ENCODE data around the gene PCDHGB4.
"Not testable (repeated sequence)": the region's sequence is repeated elsewhere in the genome, so short reads cannot be mapped to it uniquely, and the experiment has no call there.

Gene PCDHGB4

DNA sequence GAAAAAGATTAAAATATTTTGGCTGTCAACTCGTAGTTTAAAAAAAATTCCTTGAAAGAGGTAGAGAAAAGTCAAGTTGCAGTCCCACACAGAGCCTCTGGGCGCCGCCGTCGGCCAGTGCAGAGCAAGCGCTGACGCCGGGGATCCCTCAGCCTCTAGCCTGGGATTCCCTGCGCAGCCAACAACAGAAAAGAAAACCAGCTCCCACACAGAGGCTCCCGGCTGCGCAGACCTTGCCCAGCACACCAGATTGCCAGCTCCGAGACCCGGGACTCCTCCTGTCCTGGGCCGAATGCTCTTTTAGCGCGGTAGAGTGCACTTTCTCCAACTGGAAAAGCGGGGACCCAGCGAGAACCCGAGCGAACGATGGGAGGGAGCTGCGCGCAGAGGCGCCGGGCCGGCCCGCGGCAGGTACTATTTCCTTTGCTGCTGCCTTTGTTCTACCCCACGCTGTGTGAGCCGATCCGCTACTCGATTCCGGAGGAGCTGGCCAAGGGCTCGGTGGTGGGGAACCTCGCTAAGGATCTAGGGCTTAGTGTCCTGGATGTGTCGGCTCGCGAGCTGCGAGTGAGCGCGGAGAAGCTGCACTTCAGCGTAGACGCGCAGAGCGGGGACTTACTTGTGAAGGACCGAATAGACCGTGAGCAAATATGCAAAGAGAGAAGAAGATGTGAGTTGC lies 30.1 kb downstream of the PCDHGB4 start, which contains the start of gene PCDHGB7:
PCDHGB7 (plus strand) TSS at position 184 of the 679 bp plus-strand sequence; CDS start at position 367, 183 bp downstream.
- H3K9me3 ChIP-seq (ENCODE audit: low read length), result peaks cover 67% of the 10 kb centered on the region
- not testable (repeated sequence) for H2AFZ ChIP-seq (ENCODE audit: low read depth, low read length); H3K27me3 ChIP-seq (ENCODE audit: insufficient read depth, low read length); H3K4me1 ChIP-seq (ENCODE audit: insufficient read depth, low read length)
- H3K36me3 ChIP-seq (ENCODE audit: insufficient read depth, low read length), result peaks cover 36% of the 10 kb centered on the region
- peak within 1 kb of the TSS; percentile 46 for H3K4me3 ChIP-seq (ENCODE audit: low read length)

DNA sequence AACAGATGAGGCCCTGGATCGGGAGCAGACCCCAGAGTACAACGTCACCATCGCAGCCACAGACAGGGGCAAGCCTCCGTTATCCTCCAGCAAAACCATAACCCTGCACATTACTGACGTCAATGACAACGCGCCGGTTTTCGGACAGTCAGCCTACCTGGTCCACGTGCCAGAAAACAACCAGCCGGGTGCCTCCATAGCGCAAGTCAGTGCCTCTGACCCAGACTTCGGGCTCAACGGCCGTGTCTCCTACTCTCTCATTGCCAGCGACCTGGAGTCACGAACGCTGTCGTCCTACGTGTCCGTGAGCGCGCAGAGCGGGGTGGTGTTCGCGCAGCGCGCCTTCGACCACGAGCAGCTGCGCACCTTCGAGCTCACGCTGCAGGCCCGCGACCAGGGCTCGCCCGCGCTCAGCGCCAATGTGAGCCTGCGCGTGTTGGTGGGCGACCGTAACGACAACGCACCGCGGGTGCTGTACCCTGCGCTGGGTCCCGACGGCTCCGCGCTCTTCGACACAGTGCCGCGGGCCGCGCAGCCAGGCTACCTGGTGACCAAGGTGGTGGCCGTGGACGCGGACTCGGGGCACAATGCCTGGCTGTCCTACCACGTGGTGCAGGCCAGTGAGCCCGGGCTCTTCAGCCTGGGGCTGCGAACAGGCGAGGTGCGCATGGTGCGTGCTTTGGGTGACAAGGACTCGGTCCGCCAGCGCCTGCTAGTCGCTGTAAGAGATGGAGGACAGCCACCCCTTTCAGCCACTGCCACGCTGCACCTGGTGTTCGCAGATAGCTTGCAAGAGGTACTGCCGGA lies 31.8 kb downstream of the PCDHGB4 start:
- H2AFZ ChIP-seq (ENCODE audit: low read depth, low read length), result no peak overlapping the region
- no peak overlapping the region for H3K4me3 ChIP-seq (ENCODE audit: low read length)
- H3K9me3 ChIP-seq (ENCODE audit: low read length), result peaks cover 68% of the 10 kb centered on the region
- no peaks in the 10 kb centered on the region for H3K27me3 ChIP-seq (ENCODE audit: insufficient read depth, low read length)
- H3K36me3 ChIP-seq (ENCODE audit: insufficient read depth, low read length), result peaks cover 35% of the 10 kb centered on the region
- H3K4me1 ChIP-seq (ENCODE audit: insufficient read depth, low read length), result no peaks in the 10 kb centered on the region

GRCh38 chr5:141420855-141421488 lies 33.5 kb downstream of the PCDHGB4 start, which contains the start of gene PCDHGA11:
Gene PCDHGA11 (plus strand): TSS chr5:141421051. CDS start chr5:141421228, 177 bp downstream.
- H3K4me1 ChIP-seq (ENCODE audit: insufficient read depth, low read length), result no peaks in the 10 kb centered on the region
- H3K4me3 ChIP-seq (ENCODE audit: low read length), result no peak within 1 kb of the TSS
- peaks cover 36% of the 10 kb centered on the region for H3K36me3 ChIP-seq (ENCODE audit: insufficient read depth, low read length)
- no peak within 1 kb of the TSS for H2AFZ ChIP-seq (ENCODE audit: low read depth, low read length)
- peaks cover 62% of the 10 kb centered on the region for H3K9me3 ChIP-seq (ENCODE audit: low read length)
- H3K27me3 ChIP-seq (ENCODE audit: insufficient read depth, low read length), result no peaks in the 10 kb centered on the region

GRCh38 chr5:141421489-141421855 lies 34.0 kb downstream of the PCDHGB4 start:
- Histone ChIP-seq H2AFZ (ENCODE audit: low read depth, low read length) (no peak overlapping the region), H3K36me3 (ENCODE audit: insufficient read depth, low read length) (peaks cover 40% of the 10 kb centered on the region), H3K9me3 (ENCODE audit: low read length) (peaks cover 65% of the 10 kb centered on the region), H3K4me1 (ENCODE audit: insufficient read depth, low read length) (no peaks in the 10 kb centered on the region), H3K27me3 (ENCODE audit: insufficient read depth, low read length) (no peaks in the 10 kb centered on the region), H3K4me3 (ENCODE audit: low read length) (no peak overlapping the region)

GRCh38 chr5:141422742-141423291 lies 35.3 kb downstream of the PCDHGB4 start:
- Histone ChIP-seq H3K4me1 (ENCODE audit: insufficient read depth, low read length) (no peaks in the 10 kb centered on the region), H3K27me3 (ENCODE audit: insufficient read depth, low read length) (no peaks in the 10 kb centered on the region), H3K36me3 (ENCODE audit: insufficient read depth, low read length) (peaks cover 53% of the 10 kb centered on the region), H3K9me3 (ENCODE audit: low read length) (peaks cover 71% of the 10 kb centered on the region), H2AFZ (ENCODE audit: low read depth, low read length) (no peak overlapping the region), H3K4me3 (ENCODE audit: low read length) (no peak overlapping the region)

DNA sequence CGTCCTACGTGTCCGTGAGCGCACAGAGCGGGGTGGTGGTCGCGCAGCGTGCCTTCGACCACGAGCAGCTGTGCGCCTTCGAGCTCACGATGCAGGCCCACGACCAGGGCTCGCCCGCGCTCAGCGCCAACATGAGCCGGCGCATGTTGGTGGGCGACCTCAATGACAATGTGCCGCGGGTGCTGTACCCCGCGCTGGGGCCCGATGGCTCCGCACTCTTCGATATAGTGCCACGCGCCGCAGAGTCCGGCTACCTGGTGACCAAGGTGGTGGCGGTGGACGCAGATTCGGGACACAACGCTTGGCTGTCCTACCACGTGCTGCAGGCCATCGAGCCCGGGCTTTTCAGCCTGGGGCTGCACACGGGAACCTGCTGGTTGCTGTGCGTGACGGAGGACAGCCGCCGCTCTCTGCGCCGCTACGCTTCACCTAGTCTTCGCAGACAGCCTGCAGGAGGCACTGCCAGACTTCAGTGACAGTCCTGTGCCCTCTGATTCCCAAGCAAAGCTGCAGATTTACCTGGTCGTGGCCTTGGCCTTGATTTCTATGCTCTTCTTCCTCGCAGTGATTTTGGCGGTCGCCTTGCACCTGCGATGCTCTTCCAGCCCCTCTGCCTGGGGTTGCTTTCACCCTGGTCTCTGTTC lies 40.4 kb downstream of the PCDHGB4 start:
- H3K4me3 ChIP-seq (ENCODE audit: low read length), result no peak overlapping the region
- peaks cover 50% of the 10 kb centered on the region for H3K36me3 ChIP-seq (ENCODE audit: insufficient read depth, low read length)
- H3K4me1 ChIP-seq (ENCODE audit: insufficient read depth, low read length), result no peaks in the 10 kb centered on the region
- H3K27me3 ChIP-seq (ENCODE audit: insufficient read depth, low read length), result no peaks in the 10 kb centered on the region
- no peak overlapping the region for H2AFZ ChIP-seq (ENCODE audit: low read depth, low read length)
- peaks cover 61% of the 10 kb centered on the region for H3K9me3 ChIP-seq (ENCODE audit: low read length)

- Histone ChIP-seq H3K36me3 (ENCODE audit: insufficient read depth, low read length) (peaks cover 41% of the 10 kb centered on the region), H3K27me3 (ENCODE audit: insufficient read depth, low read length) (no peaks in the 10 kb centered on the region), H3K9me3 (ENCODE audit: low read length) (peaks cover 53% of the 10 kb centered on the region), H3K4me3 (ENCODE audit: low read length) (no peak within 1 kb of the TSS), H3K4me1 (ENCODE audit: insufficient read depth, low read length) (no peaks in the 10 kb centered on the region), H2AFZ (ENCODE audit: low read depth, low read length) (no peak within 1 kb of the TSS)
Measured at GRCh38 chr5:141430332-141431113, 43.0 kb downstream of the PCDHGB4 start, which contains the start of gene PCDHGA12. Gene PCDHGA12 (plus strand): TSS chr5:141430507. CDS start chr5:141430760, 253 bp downstream.

- no peaks in the 10 kb centered on the region for H3K27me3 ChIP-seq (ENCODE audit: insufficient read depth, low read length)
- H3K36me3 ChIP-seq (ENCODE audit: insufficient read depth, low read length), result peaks cover 35% of the 10 kb centered on the region
- peaks cover 53% of the 10 kb centered on the region for H3K9me3 ChIP-seq (ENCODE audit: low read length)
- no peaks in the 10 kb centered on the region for H3K4me1 ChIP-seq (ENCODE audit: insufficient read depth, low read length)
- no peak overlapping the region for H2AFZ ChIP-seq (ENCODE audit: low read depth, low read length)
- H3K4me3 ChIP-seq (ENCODE audit: low read length), result no peak overlapping the region
Measured at GRCh38 chr5:141431286-141431685, 43.8 kb downstream of the PCDHGB4 start.

DNA sequence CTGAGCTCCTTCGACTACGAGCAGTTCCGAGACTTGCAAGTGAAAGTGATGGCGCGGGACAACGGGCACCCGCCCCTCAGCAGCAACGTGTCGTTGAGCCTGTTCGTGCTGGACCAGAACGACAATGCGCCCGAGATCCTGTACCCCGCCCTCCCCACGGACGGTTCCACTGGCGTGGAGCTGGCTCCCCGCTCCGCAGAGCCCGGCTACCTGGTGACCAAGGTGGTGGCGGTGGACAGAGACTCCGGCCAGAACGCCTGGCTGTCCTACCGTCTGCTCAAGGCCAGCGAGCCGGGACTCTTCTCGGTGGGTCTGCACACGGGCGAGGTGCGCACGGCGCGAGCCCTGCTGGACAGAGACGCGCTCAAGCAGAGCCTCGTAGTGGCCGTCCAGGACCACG lies 44.8 kb downstream of the PCDHGB4 start:
- H2AFZ ChIP-seq (ENCODE audit: low read depth, low read length); H3K4me3 ChIP-seq (ENCODE audit: low read length): not testable (repeated sequence)

DNA sequence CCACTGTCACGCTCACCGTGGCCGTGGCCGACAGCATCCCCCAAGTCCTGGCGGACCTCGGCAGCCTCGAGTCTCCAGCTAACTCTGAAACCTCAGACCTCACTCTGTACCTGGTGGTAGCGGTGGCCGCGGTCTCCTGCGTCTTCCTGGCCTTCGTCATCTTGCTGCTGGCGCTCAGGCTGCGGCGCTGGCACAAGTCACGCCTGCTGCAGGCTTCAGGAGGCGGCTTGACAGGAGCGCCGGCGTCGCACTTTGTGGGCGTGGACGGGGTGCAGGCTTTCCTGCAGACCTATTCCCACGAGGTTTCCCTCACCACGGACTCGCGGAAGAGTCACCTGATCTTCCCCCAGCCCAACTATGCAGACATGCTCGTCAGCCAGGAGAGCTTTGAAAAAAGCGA lies 45.2 kb downstream of the PCDHGB4 start:
- peaks cover 42% of the 10 kb centered on the region for H3K9me3 ChIP-seq (ENCODE audit: low read length)
- not testable (repeated sequence) for H3K4me3 ChIP-seq (ENCODE audit: low read length)

More for the DNA sequence above, 44.8 kb downstream of the PCDHGB4 start:
- Histone ChIP-seq H3K9me3 (ENCODE audit: low read length) (peaks cover 46% of the 10 kb centered on the region), H3K36me3 (ENCODE audit: insufficient read depth, low read length) (peaks cover 26% of the 10 kb centered on the region)
- H3K27me3 ChIP-seq (ENCODE audit: insufficient read depth, low read length); H3K4me1 ChIP-seq (ENCODE audit: insufficient read depth, low read length): not testable (repeated sequence)

DNA sequence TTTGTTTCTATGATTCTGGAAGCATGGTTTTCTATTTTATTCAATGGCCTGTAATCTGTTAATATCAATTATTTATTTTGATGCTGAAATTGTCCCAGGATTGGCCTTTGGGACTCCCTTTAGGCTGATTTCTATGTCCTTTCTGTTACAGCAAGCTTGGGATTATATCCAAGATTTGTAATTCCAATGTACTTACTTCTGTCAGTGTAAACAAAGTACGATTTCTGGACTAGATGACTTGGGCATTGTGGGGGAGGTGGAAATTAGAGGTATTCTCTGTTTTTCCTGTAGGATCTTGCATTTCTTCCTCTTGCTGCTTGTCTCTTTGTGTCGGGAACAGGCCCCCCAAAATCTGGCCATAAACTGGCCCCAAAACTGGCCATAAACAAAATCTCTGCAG lies 46.5 kb downstream of the PCDHGB4 start:
- no peaks in the 10 kb centered on the region for H3K4me1 ChIP-seq (ENCODE audit: insufficient read depth, low read length)
- H2AFZ ChIP-seq (ENCODE audit: low read depth, low read length), result no peak overlapping the region
- H3K36me3 ChIP-seq (ENCODE audit: insufficient read depth, low read length), result peaks cover 14% of the 10 kb centered on the region
- H3K4me3 ChIP-seq (ENCODE audit: low read length), result no peak overlapping the region
- H3K27me3 ChIP-seq (ENCODE audit: insufficient read depth, low read length), result no peaks in the 10 kb centered on the region
- peaks cover 32% of the 10 kb centered on the region for H3K9me3 ChIP-seq (ENCODE audit: low read length)

More for the DNA sequence above, 45.2 kb downstream of the PCDHGB4 start:
- H3K36me3 ChIP-seq (ENCODE audit: insufficient read depth, low read length), result peaks cover 22% of the 10 kb centered on the region
- H2AFZ ChIP-seq (ENCODE audit: low read depth, low read length); H3K27me3 ChIP-seq (ENCODE audit: insufficient read depth, low read length); H3K4me1 ChIP-seq (ENCODE audit: insufficient read depth, low read length): not testable (repeated sequence)

DNA sequence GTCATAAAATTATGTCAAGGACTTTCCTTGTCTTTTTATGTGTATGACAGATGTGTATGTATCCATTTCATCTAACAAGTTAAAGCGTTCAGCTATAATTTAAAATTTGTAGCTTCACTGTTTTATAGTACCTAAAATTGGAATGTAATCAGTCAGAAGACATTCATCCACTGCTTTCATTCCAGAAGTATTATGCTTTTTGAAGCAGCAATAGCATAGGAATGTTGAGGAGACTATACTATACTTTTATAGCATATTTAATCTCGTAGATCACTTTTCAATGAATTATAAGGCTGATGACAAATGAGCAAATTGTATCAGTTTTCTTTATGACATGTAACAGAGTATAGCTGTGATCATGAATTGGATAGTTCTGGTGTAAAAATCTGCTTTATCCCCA lies 49.7 kb downstream of the PCDHGB4 start:
- no peak overlapping the region for H2AFZ ChIP-seq (ENCODE audit: low read depth, low read length)
- H3K4me3 ChIP-seq (ENCODE audit: low read length), result no peak overlapping the region
- peaks cover 33% of the 10 kb centered on the region for H3K9me3 ChIP-seq (ENCODE audit: low read length)
- no peaks in the 10 kb centered on the region for H3K27me3 ChIP-seq (ENCODE audit: insufficient read depth, low read length)
- no peaks in the 10 kb centered on the region for H3K4me1 ChIP-seq (ENCODE audit: insufficient read depth, low read length)
- no peaks in the 10 kb centered on the region for H3K36me3 ChIP-seq (ENCODE audit: insufficient read depth, low read length)
